NCI-H345 (cell line): ENCODE measurements around the gene SBF2.
"Not testable (repeated sequence)": the region's sequence is repeated elsewhere in the genome, so short reads cannot be mapped to it uniquely, and the experiment has no call there.

Source experiments
- DNase-seq: peaks from one replicate; lab custom pipeline; 2025; lab: John Stamatoyannopoulos, UW

The SBF2 gene

DNA sequence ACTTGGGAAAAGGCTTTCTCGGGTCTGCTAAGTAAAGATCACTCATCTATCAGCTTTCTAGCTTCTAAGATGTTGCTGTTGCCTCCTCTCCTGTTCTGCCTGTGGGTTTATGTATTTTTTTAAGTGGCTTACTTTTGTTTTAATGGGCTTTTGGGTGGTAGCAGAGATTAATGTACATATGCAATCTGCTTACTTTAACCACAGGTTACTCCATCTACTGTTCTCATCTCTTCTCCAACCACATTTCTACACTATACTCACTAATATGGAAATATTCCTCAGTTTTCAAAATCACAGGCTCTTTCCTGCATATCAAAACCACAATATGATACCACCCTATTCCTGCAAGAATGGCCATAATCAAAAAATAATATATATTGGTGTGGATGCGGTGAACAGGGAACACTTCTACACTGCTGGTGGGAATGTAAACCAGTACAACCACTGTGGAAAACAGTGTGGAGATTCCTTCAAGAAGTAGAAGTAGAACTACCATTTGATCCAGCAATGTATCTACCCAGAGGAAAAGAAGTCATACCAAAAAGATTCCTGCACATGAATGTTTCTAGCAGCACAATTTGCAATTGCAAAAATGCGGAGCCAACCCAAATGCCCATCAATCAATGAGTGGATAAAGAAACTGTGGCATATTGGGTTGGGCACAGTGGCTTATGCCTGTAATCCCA is 341.4 kb downstream of the SBF2 start:
- DNase-seq: no peak

DNA sequence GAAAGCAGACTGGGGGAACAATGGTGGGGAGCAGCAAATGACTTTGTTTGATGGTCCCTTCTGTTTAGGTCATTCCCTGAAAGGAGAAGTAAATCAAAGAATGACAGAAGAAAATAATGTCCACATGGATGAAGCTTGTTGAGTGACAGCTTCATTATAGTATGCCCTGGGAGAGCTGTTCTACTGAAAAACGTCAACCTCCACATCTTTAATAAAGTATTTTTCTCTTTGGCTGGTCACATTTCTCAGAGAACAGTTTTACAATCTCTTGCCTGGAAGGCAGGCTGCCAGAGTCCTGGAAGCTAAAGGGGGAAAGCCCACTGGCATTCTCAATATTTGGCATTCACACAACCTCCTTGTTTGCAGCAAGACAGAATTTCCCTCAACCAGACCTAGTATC is 342.2 kb downstream of the SBF2 start:
- no peak for DNase-seq

DNA sequence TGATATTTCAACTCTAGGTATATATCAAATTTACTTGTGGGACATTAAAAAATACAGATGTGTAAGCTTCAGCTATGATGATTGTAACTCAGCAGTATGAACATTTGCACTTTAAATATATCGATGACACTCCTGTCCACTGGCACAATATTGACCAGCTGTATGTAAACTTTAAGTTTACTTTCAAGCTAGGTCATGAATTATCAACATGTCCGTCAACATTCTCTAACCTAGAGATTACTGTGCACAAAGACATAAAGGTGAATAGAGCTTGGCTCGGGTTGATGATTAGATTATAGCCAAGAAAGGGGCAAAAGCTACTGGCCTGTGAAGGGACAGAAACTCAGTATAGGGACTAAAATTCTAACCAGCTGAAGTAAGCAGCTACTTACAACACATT is 343.6 kb downstream of the SBF2 start:
- no peak for DNase-seq

DNA sequence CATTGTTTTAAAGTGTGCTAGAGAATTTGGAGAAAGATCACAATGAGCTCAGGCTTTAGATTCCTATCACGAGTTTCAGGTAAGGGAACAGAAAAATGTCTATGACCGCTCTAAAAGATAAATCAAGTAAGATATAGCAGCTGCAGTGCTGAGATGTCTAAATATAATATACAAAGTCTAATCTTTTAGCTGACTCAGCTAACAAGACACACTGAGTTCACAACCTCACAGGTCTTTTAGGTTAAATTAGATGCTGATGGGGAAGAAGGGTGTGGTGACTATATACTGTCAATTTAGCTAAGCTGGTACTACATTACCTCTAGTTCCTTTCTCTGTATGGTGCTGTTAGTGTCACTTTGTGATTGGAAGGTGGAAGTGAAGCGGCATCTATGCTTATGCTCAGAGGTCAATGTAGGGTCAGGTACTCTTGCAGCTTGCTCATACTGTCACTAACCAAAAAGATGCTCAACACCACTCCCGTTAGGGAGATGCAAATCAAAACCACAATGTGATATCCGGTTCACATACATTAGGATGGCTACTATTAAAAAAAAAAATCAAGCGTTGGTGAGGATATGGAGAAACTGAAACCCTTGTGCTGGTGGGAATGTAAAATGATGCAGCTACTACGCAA is 346.7 kb downstream of the SBF2 start:
- DNase-seq: no peak

DNA sequence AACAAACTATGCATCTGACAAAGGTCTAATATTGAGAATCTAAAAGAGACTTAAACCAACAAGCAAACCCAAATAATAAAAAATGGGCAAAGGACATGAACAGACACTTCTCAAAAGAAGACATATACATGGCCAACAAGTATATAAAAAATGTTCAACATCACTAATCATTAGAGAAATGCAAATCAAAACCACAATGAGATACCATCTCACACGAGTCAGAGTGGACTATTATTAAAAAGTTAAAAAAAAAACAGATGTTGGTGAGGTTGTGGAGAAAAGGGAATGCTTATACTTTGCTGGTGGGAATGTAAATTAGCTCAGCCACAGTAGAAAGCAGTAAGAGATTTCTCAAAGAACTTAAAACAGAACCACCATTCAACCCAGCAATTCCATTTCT is 348.3 kb downstream of the SBF2 start:
- not testable (repeated sequence) for DNase-seq

DNA sequence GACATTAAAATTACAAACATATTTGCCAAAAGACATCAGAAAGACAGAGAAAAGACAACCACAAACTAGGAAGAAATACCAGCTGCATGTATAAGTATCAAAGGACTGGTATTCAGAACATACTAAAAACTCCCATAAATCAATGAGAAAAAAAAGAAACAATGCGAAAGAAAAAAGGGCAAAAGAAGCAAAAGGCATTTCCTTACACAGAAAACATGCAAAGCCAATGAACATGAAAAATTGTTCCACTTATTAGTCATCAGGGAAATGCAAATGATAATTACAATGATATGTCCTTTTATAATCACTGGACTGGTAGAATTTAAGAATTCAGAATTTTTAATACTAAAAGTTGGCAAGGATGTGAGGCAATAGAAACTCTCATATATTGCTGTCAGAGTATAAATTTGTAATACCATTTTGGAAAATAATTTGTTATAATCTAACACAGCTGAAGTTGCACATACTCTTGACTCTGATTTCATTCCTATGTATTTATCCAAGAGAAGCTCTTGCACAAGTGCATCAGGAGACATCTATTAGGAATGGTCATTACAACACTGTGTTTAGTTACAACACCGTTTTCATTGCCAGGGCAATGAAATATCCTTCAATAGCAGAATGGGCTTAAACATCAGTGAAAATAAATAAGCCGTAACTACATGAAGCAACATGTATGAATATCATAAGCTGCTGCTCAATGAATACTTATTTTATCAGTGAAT is 350.5 kb downstream of the SBF2 start:
- DNase-seq: no peak

DNA sequence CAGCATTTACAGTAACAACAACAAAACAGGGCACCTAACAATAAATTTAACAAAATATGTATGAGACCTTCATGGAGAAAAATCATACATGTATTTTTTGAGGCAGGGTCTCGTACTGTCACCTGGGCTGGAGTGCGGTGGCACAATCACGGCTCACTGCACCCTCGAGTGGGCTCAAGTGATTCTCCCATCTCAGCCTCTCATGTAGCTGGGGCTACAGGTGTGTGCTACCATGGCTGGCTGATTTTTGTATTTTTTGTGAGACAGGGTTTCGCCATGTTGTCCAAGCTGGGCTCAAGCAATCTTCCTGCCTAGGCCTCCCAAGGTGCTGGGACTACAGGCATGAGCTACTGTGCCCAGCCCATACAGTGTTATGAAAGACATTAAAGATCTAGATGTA is 352.0 kb downstream of the SBF2 start:
- peak; percentile 21 for DNase-seq

DNA sequence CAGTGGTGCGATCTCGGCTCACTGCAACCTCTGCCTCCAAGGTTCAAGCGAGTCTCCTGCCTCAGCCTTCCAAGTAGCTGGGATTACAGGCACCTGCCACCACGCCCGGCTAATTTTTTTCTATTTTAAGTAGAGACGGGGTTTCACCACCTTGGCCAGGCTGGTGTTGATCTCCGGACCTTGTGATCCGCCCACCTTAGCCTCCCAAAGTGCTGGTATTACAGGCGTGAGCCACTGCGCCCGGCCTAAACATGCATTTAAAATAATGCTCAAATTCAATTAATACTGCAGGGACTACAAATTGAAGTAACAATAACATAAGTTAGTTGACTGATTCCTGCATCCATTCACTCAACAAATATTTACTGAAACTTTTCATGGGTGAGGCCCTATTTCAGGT is 354.9 kb downstream of the SBF2 start:
- not testable (repeated sequence) for DNase-seq

DNA sequence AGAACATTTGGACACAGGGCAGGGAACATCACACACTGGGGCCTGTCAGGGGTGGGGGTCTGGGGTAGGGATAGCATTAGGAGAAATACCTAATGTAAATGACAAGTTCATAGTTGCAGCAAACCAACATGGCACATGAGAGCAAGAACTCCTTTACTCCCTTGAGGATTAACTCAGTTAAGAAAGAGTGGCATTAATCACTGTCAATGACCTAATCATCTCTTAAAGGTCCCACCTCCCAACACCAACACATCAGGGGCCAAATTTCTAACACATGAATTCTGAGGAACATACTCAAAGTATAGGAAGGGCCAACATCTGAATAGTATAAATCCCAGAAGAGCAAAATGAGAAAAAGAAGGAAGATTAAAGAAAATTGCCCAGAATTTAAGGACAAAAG is 357.3 kb downstream of the SBF2 start:
- DNase-seq: no peak

DNA sequence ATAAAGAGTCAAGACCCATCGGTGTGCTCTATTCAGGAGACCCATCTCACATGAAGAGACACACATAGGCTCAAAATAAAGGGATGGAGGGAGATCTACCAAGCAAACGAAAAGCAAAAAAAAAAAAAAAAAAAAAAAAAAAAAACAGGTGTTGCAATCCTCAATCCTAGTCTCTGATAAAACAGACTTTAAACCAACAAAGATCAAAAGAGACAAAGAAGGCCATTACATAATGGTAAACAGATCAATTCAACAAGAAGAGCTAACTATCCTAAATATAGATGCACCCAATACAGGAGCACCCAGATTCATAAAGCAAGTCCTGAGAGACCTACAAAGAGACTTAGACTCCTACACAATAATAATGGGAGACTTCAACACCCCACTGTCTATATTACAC is 361.2 kb downstream of the SBF2 start:
- not testable (repeated sequence) for DNase-seq

DNA sequence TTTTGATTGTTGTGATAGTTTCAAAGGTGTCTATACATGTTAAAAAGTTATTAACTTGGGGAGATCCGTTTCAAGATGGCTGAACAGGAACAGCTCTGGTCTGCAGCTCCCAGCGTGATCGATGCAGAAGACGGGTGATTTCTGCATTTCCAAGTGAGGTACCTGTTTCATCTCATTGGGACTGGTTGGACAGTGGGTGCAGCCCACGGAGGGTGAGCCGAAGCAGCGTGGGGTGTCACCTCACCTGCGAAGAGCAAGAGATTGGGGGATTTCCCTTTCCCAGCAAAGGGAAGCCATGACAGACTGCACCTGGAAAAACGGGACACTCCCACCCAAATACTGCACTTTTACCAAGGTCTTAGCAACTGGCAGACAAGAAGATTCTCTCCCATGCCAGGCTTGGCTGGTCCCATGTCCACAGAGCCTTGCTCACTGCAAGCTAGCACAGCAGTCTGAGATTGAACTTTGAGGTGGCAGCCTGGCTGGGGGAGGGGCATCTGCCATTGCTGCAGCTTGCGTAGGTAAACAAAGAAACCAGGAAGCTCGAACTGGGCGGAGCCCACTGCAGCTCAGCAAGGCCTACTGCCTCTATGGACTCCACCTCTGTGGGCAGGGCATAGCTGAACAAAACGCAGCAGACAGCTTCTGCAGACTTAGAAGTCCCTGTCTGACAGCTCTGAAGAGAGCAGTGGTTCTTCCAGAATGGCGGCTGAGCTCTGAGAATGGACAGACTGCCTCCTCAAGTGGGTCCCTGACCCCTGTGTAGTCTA is 363.3 kb downstream of the SBF2 start:
- DNase-seq: not testable (repeated sequence)

DNA sequence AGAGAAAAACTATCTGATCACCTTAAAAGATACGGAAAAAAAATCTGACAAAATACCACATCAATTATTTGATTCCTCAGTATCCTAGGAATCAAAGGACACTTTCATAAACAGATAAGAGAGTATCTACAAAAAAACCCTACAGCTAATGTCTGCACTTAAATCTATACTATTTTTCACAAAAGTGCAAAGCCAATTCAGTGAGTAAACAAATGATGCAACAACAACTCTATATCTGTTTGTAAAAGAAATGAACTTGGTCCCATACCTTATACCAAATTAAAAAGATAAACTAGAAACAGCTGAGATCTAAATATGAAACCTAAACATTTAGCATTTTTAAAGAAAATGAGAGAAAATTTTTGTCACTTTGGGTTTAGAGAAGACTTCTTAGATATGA is 366.3 kb downstream of the SBF2 start:
- DNase-seq: no peak

DNA sequence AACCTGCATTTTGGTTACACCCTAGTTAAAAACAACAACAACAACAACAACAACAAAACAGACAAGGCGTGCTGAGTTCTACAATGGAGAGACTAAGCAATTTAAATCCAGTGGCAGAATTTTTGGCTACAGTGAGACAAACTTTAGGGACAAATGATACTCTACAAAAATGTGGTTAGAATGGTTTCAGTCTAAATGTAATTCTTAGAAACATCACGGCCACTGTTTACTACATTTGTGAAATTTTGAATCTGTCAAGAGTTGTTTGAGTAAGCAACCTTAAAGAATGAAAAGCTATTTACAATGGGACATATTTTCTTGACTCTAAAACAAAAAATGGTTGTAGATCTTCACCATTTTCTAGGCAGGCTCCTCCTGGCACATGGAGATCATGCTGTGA is 370.7 kb downstream of the SBF2 start:
- no peak for DNase-seq

DNA sequence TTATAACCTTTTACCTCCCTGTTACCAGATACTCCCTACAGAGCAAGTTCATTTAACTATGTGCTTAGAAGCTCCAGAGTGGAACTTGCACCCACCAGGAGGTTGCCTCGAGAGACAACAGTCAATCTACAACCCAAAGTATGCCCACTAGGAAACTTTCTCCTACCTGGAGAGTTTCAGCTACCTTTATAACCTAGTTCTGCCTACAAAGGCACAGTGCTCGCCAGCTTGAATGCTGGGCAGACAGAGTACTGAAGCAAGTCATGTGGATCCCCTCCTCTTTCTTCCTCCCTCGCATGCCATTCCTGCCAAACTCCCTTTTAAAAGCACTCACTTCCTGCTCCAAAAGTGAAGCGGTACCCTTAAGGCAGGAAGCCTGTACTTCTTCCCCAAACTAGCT is 371.2 kb downstream of the SBF2 start:
- DNase-seq: no peak

DNA sequence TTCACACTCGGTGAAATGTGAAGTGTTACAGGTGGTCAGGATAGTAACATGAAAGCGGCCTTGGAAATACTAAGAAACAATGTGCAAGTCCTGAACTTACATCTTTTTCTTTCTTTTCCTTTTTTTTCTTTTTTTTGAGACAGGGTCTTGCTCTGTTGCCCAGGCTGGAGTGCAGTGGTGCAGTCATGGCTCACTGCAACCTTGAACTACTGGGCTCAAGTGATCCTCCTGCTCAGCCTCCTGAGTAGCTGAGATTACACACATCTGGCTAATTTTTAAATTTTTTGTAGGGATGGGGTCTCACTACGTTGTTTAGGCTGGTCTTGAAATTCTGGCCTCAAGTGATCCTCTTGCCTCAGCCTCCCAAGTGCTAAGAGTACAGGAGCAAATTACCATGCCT is 377.5 kb downstream of the SBF2 start:
- DNase-seq: no peak

DNA sequence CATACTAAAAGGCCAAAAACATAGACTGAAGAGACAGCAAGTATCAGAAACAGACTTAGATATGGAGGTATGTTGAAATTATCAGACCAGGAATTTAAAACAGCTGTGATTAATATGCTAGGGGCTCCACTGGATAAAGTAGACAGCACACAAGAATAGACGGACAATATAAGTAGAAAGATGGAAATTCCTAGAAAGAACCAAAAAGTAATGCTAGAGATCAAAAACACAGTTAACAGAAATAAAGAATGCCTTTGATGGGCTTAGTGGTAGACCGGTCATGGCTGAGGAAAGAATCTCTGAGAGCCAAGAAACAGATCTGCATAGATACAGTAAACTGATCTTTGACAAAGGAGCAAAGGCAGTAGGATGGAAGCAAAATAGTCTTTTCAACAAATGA is 380.0 kb downstream of the SBF2 start:
- DNase-seq: no peak

DNA sequence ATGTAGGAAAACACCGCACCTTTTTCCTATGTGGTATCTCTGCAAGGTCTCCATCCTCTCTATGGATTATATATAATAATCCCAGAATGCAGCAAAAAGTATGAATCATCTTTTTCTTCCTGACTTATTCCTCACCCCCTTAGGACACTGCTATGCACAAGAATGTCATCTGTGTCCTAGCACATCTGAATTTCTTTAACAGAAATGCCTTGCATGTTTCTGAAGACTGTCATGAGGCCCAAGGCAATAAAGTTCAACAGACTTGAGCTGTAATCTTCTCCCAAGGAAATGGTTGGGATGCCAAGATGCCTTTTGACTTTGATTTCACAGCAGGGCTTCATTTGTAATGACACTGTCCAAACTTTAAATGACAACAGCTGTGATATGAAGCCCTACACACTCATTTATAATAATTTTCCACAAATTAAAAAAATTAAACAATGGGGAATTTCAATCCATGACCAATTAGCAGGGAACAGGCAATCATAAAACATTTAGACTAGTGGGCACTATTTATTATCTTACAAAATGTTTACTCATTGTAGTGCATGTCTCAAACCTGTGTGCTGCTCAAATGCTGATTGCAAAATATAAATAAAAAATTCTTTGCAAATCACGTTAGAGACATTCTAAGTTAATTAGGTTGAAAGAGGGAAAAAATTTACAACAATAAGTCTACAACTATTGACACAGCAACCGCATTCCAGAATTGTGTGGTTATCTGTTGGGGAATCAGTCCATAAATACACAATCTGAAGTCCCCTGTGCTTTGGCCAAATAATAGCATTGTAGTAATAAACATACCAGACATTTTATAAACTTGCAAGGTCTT is 387.8 kb downstream of the SBF2 start:
- no peak for DNase-seq

DNA sequence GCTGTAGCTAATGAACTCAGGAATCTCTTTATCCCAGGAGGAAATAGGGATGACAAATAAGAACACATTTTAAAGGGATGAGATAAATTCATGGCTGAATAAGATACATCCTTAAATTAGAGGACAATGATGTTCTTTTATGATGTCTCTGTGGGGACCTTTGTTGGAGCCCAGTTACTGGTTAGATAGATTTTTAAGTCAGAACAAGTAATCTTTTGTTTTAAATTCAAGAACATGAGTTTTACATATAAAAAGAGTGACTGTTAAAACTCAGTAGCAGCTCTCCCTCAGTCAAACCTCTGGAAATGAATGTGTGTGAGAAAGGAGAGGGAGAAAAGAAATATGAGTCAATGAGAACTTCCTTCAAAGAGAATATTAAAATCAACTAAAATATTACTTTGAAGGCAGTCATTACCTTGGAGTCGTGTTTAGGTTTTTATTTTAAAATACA is 388.5 kb downstream of the SBF2 start:
- DNase-seq: no peak

DNA sequence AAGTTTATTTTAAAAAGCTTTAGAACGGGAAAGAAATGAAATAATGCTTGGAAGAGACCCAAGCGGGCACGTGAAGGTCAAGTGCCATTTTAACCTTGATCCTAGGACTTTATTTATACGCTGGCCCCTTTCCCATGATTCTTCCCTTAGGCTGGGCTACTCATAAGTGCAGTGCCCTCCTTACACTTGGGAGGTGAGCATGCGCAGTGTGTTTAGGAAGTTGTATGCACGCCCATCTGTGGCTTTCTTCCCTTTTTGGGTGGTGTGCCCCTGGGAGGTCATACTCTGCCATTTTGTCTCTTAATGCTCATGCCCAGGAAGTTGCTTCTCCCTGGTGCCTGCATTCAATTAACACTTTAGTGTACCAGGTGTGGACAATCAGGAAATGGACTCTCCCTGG is 390.4 kb downstream of the SBF2 start:
- DNase-seq: no peak

DNA sequence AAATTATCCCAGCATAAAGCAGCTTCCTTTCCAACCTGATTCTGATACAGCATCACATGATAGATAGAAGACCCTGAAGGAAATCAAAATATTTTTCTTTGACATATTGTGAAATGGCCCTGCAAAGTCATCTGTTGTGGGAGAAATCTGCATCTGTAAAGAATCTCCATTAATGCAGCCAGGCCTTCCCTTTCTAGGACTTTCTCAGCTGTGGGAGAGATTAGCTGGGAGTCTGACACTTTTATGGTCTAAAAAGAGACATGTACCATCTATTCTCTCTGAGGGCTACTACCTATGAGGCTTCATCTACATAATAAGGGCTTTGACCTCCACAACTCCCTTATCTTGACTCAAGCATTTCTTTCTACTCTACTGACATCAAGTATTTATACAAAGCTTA is 392.1 kb downstream of the SBF2 start:
- DNase-seq: no peak

DNA sequence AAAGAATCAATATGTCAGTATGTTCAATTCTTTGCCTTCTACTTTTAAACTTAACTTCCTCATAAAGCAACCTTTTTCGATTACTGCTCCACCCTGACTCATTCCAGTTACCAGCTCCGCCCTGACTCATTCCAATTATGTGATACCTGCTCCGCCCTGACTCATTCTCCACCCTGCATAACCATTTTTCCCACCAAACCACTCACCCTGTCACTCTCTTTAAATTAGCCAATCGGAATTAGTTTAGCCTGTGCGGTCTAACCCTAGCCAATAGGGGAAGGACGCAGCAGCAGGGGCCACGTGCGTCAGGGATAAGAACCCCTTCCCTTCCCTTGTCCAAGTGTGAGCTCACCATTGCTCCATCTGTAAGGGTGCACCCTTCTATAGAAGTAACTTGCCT is 393.8 kb downstream of the SBF2 start:
- not testable (repeated sequence) for DNase-seq

DNA sequence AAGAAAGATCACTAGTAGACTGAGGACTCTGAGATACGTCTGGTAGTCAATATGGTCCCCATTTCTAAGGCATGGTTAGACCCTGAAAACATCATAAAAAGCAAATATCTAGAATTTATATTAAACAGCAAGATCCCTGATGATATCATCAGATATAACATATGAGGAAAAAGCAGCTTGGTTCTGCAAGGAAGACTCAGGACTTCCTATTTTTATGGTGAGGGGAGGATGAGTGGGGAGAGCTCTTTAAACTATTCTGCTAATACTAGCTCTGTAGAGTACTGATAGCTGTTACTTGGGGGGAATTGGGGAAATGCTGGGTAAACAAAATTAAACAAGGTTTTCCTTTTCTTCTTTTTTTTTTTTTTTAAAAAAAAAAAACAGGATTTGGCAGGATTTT is 394.3 kb downstream of the SBF2 start:
- DNase-seq: no peak
